WERI-Rb-1 (cell line): Measurements from ENCODE around the gene EBF3.

Experiments
- DNase-seq: peaks from one replicate; pipeline ENCODE4 v3.0.0-alpha.2; 2020
- H3K27ac ChIP-seq: fragments of 250-450 bp; sonication (Bioruptor Pico); 2 replicates; pipeline ENCODE4 v1.5.1; 2020; ENCODE audit warnings: mild to moderate bottlenecking, moderate library complexity
- H3K27me3 ChIP-seq: fragments of 250-450 bp; sonication (Bioruptor Pico); 2 replicates; pipeline ENCODE4 v1.5.1; 2021; ENCODE audit warnings: mild to moderate bottlenecking, low read depth, moderate library complexity; ENCODE audit not compliant: insufficient read depth, severe bottlenecking
- H3K36me3 ChIP-seq: fragments of 250-450 bp; sonication (Bioruptor Pico); 2 replicates; pipeline ENCODE4 v1.5.1; 2020; ENCODE audit warnings: mild to moderate bottlenecking, moderate library complexity
- H3K4me3 ChIP-seq: 2 replicates; pipeline ENCODE4 v1.5.1; 2011; ENCODE audit warnings: low read depth, mild to moderate bottlenecking, control low read depth, low read length
- H3K9me3 ChIP-seq: fragments of 250-450 bp; sonication (Bioruptor Pico); 2 replicates; pipeline ENCODE4 v1.5.1; 2021; ENCODE audit warnings: mild to moderate bottlenecking, moderate library complexity; ENCODE audit not compliant: severe bottlenecking
- TF ChIP-seq, protein P1 (sequence below): IDR thresholded peaks from 2 replicates; pipeline ENCODE4 v1.5.1; 2011; ENCODE audit warnings: low read depth, mild to moderate bottlenecking, control low read depth, inconsistent platforms, low read length

The EBF3 gene

DNA sequence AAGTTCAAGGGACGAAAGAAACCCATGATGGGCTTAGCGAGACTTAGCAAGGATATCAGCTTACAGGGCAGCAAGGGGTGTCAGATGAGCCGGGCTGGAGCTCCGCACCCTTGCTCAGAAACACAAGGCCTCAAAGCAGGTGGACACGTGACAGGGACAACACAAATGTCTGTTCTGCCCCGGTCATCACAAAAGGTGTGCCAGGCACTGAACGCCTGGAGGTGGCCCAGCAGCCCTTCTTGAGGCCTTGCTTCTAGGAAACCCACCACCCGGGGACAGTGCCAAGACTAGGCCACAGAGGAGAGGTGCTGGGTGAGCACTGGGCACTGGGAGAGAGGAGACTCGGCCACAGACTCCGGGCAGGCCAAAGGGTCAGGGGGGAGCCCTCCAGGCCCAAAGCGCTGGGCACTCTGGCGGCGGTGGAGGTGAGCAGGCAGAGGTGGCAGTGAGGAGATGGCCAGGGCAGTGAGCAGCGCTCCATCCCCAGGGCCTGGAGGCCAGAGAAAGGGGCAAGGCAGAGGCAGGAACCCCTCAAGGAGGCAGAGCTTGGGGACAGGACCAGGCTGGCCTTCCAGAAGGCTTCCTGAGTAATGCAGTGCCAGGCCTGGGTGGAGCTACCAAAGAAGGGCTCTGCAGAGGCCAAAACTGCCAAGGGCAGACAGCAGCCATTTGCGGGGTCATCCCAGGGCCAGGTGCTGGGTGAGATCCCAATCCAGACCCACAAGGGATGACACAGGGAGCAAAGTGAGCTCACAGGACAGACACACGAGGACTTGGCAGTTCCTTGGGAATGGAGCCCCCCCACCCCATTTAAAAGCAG lies 22.7 kb downstream of the EBF3 start:
- H3K27ac ChIP-seq: no peak overlapping the region
- no peaks in the 10 kb centered on the region for H3K9me3 ChIP-seq
- DNase-seq: peak; percentile 51
- H3K4me3 ChIP-seq: no peak overlapping the region
- TF ChIP-seq, protein P1, sequence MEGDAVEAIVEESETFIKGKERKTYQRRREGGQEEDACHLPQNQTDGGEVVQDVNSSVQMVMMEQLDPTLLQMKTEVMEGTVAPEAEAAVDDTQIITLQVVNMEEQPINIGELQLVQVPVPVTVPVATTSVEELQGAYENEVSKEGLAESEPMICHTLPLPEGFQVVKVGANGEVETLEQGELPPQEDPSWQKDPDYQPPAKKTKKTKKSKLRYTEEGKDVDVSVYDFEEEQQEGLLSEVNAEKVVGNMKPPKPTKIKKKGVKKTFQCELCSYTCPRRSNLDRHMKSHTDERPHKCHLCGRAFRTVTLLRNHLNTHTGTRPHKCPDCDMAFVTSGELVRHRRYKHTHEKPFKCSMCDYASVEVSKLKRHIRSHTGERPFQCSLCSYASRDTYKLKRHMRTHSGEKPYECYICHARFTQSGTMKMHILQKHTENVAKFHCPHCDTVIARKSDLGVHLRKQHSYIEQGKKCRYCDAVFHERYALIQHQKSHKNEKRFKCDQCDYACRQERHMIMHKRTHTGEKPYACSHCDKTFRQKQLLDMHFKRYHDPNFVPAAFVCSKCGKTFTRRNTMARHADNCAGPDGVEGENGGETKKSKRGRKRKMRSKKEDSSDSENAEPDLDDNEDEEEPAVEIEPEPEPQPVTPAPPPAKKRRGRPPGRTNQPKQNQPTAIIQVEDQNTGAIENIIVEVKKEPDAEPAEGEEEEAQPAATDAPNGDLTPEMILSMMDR: no peak
- no peaks in the 10 kb centered on the region for H3K27me3 ChIP-seq
- no peaks in the 10 kb centered on the region for H3K36me3 ChIP-seq

DNA sequence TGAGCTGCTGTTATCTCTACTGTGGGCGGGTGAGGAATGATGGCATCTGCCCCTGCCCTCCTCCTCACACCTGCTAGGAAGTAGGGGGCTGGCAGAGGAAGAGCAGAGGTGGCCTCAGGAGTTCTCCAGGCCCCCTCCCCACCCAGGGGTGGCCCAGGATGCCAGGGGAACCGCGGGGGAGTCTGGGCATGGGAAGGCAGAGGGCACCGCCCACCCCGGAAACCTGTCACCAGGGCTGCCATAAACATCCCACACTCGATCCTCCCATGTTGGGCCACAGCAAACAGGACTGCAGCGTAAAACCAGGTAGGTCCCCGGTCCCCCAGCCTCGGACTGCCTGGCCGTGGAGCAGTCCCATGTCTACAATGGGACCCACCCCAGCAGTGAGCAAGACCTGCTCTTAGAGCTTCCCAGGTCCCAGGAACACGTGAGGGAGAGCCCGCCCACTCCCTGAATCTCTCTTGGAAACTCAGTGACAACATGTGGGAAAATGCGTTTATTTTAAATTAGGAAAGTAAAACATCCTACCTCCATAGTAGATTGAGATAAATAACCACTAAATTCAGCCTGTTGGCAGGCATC lies 23.4 kb downstream of the EBF3 start:
- Histone ChIP-seq H3K4me3 (no peak overlapping the region), H3K36me3 (no peaks in the 10 kb centered on the region), H3K27me3 (no peaks in the 10 kb centered on the region), H3K9me3 (no peaks in the 10 kb centered on the region), H3K27ac (no peak overlapping the region)
- no peak for DNase-seq
- TF ChIP-seq, protein P1: no peak

DNA sequence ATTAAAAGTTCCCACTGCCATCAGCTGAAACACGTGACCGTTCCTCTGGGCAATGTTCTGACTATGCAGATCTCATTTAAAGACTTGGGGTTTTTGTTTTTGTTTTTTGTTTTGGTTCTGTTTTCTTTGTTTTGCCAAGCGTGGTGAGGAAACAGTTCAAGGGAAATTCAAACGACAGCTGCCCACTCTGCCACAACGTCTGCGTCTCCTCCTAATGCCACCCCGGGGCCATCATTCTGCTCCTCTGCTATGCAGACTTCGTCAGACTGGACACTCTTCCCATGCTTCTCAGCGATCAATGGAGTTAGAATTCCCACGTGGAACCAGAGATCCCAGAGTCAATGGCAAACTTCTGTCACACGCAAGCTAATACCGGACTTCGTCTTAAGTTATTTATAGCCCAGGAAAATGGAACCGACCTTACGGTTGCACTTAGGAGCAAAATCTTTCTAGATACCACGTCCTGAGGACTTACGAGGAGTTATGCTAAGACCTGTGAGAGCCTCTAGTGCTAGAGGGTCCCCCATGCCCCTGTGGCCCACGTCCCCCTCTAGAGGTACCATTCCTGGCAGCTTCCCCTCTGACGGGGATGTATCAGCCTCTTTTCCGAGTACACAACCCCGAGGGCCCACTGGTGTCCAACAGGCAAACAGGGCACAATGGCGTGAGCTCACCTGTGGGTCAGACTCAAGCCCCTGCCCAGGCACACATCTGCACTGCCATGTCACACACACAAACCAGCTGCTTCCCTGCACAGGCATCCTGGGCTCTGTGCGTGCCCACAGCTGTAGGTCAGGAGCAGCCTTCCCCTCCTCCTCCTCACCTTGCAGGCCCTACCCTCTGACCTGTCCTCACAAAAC lies 24.4 kb downstream of the EBF3 start:
- DNase-seq: no peak
- TF ChIP-seq, protein P1: no peak
- Histone ChIP-seq H3K4me3 (no peak overlapping the region), H3K9me3 (no peaks in the 10 kb centered on the region), H3K27me3 (no peaks in the 10 kb centered on the region), H3K36me3 (no peaks in the 10 kb centered on the region), H3K27ac (no peak overlapping the region)

DNA sequence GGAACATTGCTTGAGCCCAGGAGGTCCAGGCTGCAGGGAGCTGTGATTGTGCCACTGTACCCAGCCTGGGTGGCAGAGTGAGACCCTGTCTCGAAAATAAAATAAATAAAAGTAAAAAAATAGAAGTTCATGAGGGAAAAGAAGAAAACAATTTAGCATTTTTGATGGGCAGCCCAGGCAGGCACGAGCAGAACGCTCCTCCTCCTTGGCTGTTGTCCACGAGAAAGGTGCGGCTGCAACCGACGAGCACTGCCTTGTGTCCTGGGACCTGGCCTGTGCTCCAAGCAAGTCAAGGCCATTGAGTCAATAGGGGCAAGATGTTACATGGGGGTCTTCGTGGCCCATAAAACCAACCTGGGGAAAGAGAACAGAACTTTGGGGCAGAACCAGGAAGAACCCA lies 25.6 kb downstream of the EBF3 start:
- H3K9me3 ChIP-seq: no peaks in the 10 kb centered on the region
- H3K36me3 ChIP-seq: no peaks in the 10 kb centered on the region
- DNase-seq: no peak
- no peaks in the 10 kb centered on the region for H3K27me3 ChIP-seq
- H3K27ac ChIP-seq: no peak overlapping the region
- H3K4me3 ChIP-seq: no peak overlapping the region
- TF ChIP-seq, protein P1: no peak

DNA sequence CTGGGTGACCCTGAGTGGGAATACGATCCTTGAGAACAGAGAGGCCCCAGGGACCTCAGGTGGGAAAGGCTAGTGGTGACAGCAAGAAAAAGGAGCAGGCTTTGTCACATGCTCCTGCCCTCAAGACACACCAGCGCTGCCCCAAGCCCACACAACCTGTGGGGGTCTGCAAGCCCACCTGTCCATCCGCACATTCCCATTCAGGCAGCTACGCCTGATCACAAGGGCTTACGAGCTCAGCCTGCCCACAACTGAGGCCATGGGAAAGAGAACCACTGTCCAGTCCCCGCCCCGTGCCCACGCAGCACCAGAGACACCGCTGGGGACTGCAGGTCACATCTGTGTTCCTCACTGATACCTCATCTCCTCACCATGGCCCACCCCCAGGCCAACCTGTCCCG lies 26.7 kb downstream of the EBF3 start:
- Histone ChIP-seq H3K36me3 (no peaks in the 10 kb centered on the region), H3K27me3 (no peaks in the 10 kb centered on the region)
- TF ChIP-seq, protein P1: no peak

More for the DNA sequence above, 26.7 kb downstream of the EBF3 start:
- Histone ChIP-seq H3K9me3 (no peaks in the 10 kb centered on the region), H3K27ac (no peak overlapping the region), H3K4me3 (no peak overlapping the region)
- DNase-seq: no peak
